ENCODE measurements around the gene SMCHD1.

- TF ChIP-seq, protein P1, sequence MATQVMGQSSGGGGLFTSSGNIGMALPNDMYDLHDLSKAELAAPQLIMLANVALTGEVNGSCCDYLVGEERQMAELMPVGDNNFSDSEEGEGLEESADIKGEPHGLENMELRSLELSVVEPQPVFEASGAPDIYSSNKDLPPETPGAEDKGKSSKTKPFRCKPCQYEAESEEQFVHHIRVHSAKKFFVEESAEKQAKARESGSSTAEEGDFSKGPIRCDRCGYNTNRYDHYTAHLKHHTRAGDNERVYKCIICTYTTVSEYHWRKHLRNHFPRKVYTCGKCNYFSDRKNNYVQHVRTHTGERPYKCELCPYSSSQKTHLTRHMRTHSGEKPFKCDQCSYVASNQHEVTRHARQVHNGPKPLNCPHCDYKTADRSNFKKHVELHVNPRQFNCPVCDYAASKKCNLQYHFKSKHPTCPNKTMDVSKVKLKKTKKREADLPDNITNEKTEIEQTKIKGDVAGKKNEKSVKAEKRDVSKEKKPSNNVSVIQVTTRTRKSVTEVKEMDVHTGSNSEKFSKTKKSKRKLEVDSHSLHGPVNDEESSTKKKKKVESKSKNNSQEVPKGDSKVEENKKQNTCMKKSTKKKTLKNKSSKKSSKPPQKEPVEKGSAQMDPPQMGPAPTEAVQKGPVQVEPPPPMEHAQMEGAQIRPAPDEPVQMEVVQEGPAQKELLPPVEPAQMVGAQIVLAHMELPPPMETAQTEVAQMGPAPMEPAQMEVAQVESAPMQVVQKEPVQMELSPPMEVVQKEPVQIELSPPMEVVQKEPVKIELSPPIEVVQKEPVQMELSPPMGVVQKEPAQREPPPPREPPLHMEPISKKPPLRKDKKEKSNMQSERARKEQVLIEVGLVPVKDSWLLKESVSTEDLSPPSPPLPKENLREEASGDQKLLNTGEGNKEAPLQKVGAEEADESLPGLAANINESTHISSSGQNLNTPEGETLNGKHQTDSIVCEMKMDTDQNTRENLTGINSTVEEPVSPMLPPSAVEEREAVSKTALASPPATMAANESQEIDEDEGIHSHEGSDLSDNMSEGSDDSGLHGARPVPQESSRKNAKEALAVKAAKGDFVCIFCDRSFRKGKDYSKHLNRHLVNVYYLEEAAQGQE (IDR thresholded peaks at IDR 0.05; ENCODE audit: unreplicated experiment) = no peak
- TF ChIP-seq, protein P2, sequence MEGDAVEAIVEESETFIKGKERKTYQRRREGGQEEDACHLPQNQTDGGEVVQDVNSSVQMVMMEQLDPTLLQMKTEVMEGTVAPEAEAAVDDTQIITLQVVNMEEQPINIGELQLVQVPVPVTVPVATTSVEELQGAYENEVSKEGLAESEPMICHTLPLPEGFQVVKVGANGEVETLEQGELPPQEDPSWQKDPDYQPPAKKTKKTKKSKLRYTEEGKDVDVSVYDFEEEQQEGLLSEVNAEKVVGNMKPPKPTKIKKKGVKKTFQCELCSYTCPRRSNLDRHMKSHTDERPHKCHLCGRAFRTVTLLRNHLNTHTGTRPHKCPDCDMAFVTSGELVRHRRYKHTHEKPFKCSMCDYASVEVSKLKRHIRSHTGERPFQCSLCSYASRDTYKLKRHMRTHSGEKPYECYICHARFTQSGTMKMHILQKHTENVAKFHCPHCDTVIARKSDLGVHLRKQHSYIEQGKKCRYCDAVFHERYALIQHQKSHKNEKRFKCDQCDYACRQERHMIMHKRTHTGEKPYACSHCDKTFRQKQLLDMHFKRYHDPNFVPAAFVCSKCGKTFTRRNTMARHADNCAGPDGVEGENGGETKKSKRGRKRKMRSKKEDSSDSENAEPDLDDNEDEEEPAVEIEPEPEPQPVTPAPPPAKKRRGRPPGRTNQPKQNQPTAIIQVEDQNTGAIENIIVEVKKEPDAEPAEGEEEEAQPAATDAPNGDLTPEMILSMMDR (conservative IDR thresholded peaks at IDR 0.05; ENCODE audit: low read depth in 2 of 2) = no peak
- TF ChIP-seq, protein P3, sequence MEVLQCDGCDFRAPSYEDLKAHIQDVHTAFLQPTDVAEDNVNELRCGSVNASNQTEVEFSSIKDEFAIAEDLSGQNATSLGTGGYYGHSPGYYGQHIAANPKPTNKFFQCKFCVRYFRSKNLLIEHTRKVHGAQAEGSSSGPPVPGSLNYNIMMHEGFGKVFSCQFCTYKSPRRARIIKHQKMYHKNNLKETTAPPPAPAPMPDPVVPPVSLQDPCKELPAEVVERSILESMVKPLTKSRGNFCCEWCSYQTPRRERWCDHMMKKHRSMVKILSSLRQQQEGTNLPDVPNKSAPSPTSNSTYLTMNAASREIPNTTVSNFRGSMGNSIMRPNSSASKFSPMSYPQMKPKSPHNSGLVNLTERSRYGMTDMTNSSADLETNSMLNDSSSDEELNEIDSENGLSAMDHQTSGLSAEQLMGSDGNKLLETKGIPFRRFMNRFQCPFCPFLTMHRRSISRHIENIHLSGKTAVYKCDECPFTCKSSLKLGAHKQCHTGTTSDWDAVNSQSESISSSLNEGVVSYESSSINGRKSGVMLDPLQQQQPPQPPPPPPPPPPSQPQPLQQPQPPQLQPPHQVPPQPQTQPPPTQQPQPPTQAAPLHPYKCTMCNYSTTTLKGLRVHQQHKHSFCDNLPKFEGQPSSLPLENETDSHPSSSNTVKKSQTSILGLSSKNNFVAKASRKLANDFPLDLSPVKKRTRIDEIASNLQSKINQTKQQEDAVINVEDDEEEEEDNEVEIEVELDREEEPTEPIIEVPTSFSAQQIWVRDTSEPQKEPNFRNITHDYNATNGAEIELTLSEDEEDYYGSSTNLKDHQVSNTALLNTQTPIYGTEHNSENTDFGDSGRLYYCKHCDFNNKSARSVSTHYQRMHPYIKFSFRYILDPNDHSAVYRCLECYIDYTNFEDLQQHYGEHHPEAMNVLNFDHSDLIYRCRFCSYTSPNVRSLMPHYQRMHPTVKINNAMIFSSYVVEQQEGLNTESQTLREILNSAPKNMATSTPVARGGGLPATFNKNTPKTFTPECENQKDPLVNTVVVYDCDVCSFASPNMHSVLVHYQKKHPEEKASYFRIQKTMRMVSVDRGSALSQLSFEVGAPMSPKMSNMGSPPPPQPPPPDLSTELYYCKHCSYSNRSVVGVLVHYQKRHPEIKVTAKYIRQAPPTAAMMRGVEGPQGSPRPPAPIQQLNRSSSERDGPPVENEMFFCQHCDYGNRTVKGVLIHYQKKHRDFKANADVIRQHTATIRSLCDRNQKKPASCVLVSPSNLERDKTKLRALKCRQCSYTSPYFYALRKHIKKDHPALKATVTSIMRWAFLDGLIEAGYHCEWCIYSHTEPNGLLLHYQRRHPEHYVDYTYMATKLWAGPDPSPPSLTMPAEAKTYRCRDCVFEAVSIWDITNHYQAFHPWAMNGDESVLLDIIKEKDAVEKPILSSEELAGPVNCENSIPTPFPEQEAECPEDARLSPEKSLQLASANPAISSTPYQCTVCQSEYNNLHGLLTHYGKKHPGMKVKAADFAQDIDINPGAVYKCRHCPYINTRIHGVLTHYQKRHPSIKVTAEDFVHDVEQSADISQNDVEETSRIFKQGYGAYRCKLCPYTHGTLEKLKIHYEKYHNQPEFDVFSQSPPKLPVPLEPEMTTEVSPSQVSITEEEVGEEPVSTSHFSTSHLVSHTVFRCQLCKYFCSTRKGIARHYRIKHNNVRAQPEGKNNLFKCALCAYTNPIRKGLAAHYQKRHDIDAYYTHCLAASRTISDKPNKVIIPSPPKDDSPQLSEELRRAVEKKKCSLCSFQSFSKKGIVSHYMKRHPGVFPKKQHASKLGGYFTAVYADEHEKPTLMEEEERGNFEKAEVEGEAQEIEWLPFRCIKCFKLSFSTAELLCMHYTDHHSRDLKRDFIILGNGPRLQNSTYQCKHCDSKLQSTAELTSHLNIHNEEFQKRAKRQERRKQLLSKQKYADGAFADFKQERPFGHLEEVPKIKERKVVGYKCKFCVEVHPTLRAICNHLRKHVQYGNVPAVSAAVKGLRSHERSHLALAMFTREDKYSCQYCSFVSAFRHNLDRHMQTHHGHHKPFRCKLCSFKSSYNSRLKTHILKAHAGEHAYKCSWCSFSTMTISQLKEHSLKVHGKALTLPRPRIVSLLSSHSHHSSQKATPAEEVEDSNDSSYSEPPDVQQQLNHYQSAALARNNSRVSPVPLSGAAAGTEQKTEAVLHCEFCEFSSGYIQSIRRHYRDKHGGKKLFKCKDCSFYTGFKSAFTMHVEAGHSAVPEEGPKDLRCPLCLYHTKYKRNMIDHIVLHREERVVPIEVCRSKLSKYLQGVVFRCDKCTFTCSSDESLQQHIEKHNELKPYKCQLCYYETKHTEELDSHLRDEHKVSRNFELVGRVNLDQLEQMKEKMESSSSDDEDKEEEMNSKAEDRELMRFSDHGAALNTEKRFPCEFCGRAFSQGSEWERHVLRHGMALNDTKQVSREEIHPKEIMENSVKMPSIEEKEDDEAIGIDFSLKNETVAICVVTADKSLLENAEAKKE (CRISPR knock-in tag; IDR thresholded peaks at IDR 0.05) = no peak
- TF ChIP-seq POLR2AphosphoS5 (IDR thresholded peaks at IDR 0.05; ENCODE audit: low read depth) (no peak), ZNF114 (CRISPR knock-in tag; IDR thresholded peaks at IDR 0.05) (no peak)
Observed at GRCh38 chr18:2851771-2852170, 196.2 kb downstream of the SMCHD1 start.
